Memory B cell (primary cell): ENCODE data around the gene BMI1.

Experiments used
- ATAC-seq: fragments of 150-1000 bp; cut with Tn5 transposase; 2 replicates; pipeline ENCODE4 v1.10.0; 2021; ENCODE audit warnings: low read depth, mild to moderate bottlenecking, moderate library complexity
- DNase-seq, 2 donors: peaks; one replicate each; pipeline ENCODE4 v3.0.0; 2022; ENCODE audit warnings: low spot score in 2 of 2
- H3K27ac Mint-ChIP-seq: one replicate; pipeline ENCODE4 v1.8.0; 2022; ENCODE audit warnings: mild to moderate bottlenecking, moderate library complexity, mixed read lengths
- H3K27me3 Mint-ChIP-seq: one replicate; pipeline ENCODE4 v1.8.0; 2022; ENCODE audit warnings: mixed read lengths
- H3K36me3 Mint-ChIP-seq: one replicate; pipeline ENCODE4 v1.8.0; 2022; ENCODE audit warnings: mild to moderate bottlenecking, mixed read lengths
- H3K4me1 Mint-ChIP-seq: one replicate; pipeline ENCODE4 v1.8.0; 2022; ENCODE audit warnings: mixed read lengths
- H3K4me3 Mint-ChIP-seq: one replicate; pipeline ENCODE4 v1.8.0; 2022; ENCODE audit warnings: mild to moderate bottlenecking, moderate library complexity, mixed read lengths
- H3K9me3 Mint-ChIP-seq: one replicate; pipeline ENCODE4 v1.8.0; 2022; ENCODE audit warnings: mixed read lengths

BMI1 gene

GRCh38 chr10:22324413-22324812, 3.5 kb downstream of the BMI1 start:
- DNase-seq (no peak), ATAC-seq (no peak)
- Mint-ChIP-seq H3K9me3 (no peaks in the 10 kb centered on the region), H3K27me3 (no peaks in the 10 kb centered on the region), H3K4me1 (peaks cover 33% of the 10 kb centered on the region), H3K4me3 (peak overlapping the region; percentile 87), H3K36me3 (peaks cover 8% of the 10 kb centered on the region), H3K27ac (peak overlapping the region; percentile 91)

- Mint-ChIP-seq H3K4me1 (peaks cover 33% of the 10 kb centered on the region), H3K36me3 (peaks cover 12% of the 10 kb centered on the region), H3K27me3 (no peaks in the 10 kb centered on the region), H3K9me3 (no peaks in the 10 kb centered on the region), H3K27ac (peak overlapping the region; percentile 91), H3K4me3 (peak overlapping the region; percentile 87)
- ATAC-seq (no peak), DNase-seq (no peak)
Observed at GRCh38 chr10:22324893-22325271, 4.0 kb downstream of the BMI1 start.

- no peaks in the 10 kb centered on the region for H3K9me3 Mint-ChIP-seq
- DNase-seq (peak; percentile 68), ATAC-seq (peak; percentile 52)
- H3K4me3 Mint-ChIP-seq, result peak overlapping the region; percentile 87
- H3K27me3 Mint-ChIP-seq, result no peaks in the 10 kb centered on the region
- peak overlapping the region; percentile 91 for H3K27ac Mint-ChIP-seq
- peaks cover 29% of the 10 kb centered on the region for H3K4me1 Mint-ChIP-seq
- H3K36me3 Mint-ChIP-seq, result peaks cover 12% of the 10 kb centered on the region
Observed at GRCh38 chr10:22325272-22326144, 4.6 kb downstream of the BMI1 start.

- Mint-ChIP-seq H3K27ac (peak overlapping the region; percentile 85), H3K27me3 (no peaks in the 10 kb centered on the region), H3K36me3 (peaks cover 12% of the 10 kb centered on the region), H3K9me3 (no peaks in the 10 kb centered on the region), H3K4me1 (peaks cover 29% of the 10 kb centered on the region), H3K4me3 (peak overlapping the region; percentile 70)
- ATAC-seq (no peak), DNase-seq (no peak)
Observed at GRCh38 chr10:22326145-22326702, 5.3 kb downstream of the BMI1 start.

GRCh38 chr10:22329150-22329549, 8.3 kb downstream of the BMI1 start:
- H3K27ac Mint-ChIP-seq, result no peak overlapping the region
- H3K27me3 Mint-ChIP-seq, result no peaks in the 10 kb centered on the region
- no peak for ATAC-seq
- peaks cover 20% of the 10 kb centered on the region for H3K4me1 Mint-ChIP-seq
- peaks cover 12% of the 10 kb centered on the region for H3K36me3 Mint-ChIP-seq
- H3K9me3 Mint-ChIP-seq, result no peaks in the 10 kb centered on the region
- DNase-seq, result no peak
- no peak overlapping the region for H3K4me3 Mint-ChIP-seq

- Mint-ChIP-seq H3K4me3 (no peak overlapping the region), H3K36me3 (peaks cover 12% of the 10 kb centered on the region), H3K27me3 (no peaks in the 10 kb centered on the region), H3K4me1 (peaks cover 11% of the 10 kb centered on the region), H3K9me3 (no peaks in the 10 kb centered on the region), H3K27ac (no peak overlapping the region)
- DNase-seq (no peak), ATAC-seq (no peak)
Observed at GRCh38 chr10:22332116-22332692, 11.3 kb downstream of the BMI1 start.

GRCh38 chr10:22333167-22333974, 12.5 kb downstream of the BMI1 start:
- Mint-ChIP-seq H3K27me3 (no peaks in the 10 kb centered on the region), H3K4me1 (peaks cover 11% of the 10 kb centered on the region), H3K36me3 (peaks cover 10% of the 10 kb centered on the region), H3K27ac (peak overlapping the region; percentile 94), H3K4me3 (peak overlapping the region; percentile 79), H3K9me3 (no peaks in the 10 kb centered on the region)
- ATAC-seq (peak; percentile 5), DNase-seq (no peak)

- no peak for ATAC-seq
- Mint-ChIP-seq H3K4me3 (peak overlapping the region; percentile 79), H3K27me3 (no peaks in the 10 kb centered on the region)
Observed at GRCh38 chr10:22333975-22334282, 13.0 kb downstream of the BMI1 start.

GRCh38 chr10:22334414-22335172, 13.7 kb downstream of the BMI1 start:
- peaks cover 4% of the 10 kb centered on the region for H3K36me3 Mint-ChIP-seq

More at GRCh38 chr10:22333975-22334282, 13.0 kb downstream of the BMI1 start:
- Mint-ChIP-seq H3K27ac (peak overlapping the region; percentile 94), H3K9me3 (no peaks in the 10 kb centered on the region), H3K4me1 (peaks cover 11% of the 10 kb centered on the region), H3K36me3 (peaks cover 10% of the 10 kb centered on the region)
- no peak for DNase-seq

GRCh38 chr10:22335173-22335933, 14.5 kb downstream of the BMI1 start:
- H3K36me3 Mint-ChIP-seq, result no peaks in the 10 kb centered on the region
- no peaks in the 10 kb centered on the region for H3K9me3 Mint-ChIP-seq
- H3K27ac Mint-ChIP-seq, result peak overlapping the region; percentile 95
- H3K4me1 Mint-ChIP-seq, result peaks cover 14% of the 10 kb centered on the region
- H3K4me3 Mint-ChIP-seq, result peak overlapping the region; percentile 88
- peak; percentile 86 for ATAC-seq
- no peaks in the 10 kb centered on the region for H3K27me3 Mint-ChIP-seq
- DNase-seq, result peak; percentile 76

More at GRCh38 chr10:22334414-22335172, 13.7 kb downstream of the BMI1 start:
- DNase-seq (no peak), ATAC-seq (no peak)
- Mint-ChIP-seq H3K27ac (peak overlapping the region; percentile 95), H3K27me3 (no peaks in the 10 kb centered on the region), H3K4me1 (peaks cover 11% of the 10 kb centered on the region), H3K9me3 (no peaks in the 10 kb centered on the region), H3K4me3 (peak overlapping the region; percentile 88)

GRCh38 chr10:22338185-22338900, 17.4 kb downstream of the BMI1 start:
- no peak overlapping the region for H3K27ac Mint-ChIP-seq
- H3K4me1 Mint-ChIP-seq, result peaks cover 16% of the 10 kb centered on the region

GRCh38 chr10:22338931-22339330, 18.0 kb downstream of the BMI1 start:
- no peak for DNase-seq
- H3K4me3 Mint-ChIP-seq, result no peak overlapping the region

More at GRCh38 chr10:22338185-22338900, 17.4 kb downstream of the BMI1 start:
- Mint-ChIP-seq H3K4me3 (no peak overlapping the region), H3K27me3 (peaks cover 5% of the 10 kb centered on the region), H3K36me3 (no peaks in the 10 kb centered on the region), H3K9me3 (no peaks in the 10 kb centered on the region)
- ATAC-seq, result no peak
- DNase-seq, result no peak

More at GRCh38 chr10:22338931-22339330, 18.0 kb downstream of the BMI1 start:
- H3K27ac Mint-ChIP-seq, result no peak overlapping the region
- peaks cover 10% of the 10 kb centered on the region for H3K4me1 Mint-ChIP-seq
- no peaks in the 10 kb centered on the region for H3K36me3 Mint-ChIP-seq
- ATAC-seq, result no peak
- H3K27me3 Mint-ChIP-seq, result peaks cover 6% of the 10 kb centered on the region
- peaks cover 1% of the 10 kb centered on the region for H3K9me3 Mint-ChIP-seq
